Eye (tissue), 1 donor: ENCODE data around the gene CSNK1E.

ENCODE experiments used
- DNase-seq: peaks from one replicate; pipeline ENCODE4 v3.0.0-alpha.2; 2015

The CSNK1E gene

GRCh38 chr22:38327396-38327795 lies 10.2 kb upstream of the CSNK1E start:
- DNase-seq, result no peak

DNA sequence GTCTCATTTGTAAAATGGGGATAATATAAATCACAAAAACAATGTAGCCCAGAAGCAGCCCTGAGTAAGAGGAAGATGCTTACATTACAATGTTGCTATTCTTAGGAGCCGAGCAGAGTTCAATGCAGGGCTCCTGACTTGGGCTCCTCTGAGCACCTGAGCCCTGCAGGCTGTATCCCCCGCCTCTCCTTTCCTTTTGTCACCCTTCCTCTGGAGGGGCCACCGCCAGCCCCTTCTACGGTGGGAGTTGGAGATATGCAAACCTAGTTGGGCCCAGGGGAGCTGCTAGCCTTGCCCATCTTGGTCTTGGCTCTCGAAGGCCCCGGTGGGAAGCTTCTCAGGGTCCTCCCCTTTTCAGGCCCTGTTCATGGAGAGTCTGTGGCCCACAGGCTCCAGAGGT lies 8.4 kb upstream of the CSNK1E start:
- DNase-seq, result no peak

- no peak for DNase-seq
Observed at GRCh38 chr22:38320605-38321402, 3.6 kb upstream of the CSNK1E start.

GRCh38 chr22:38318792-38319773 lies 1.9 kb upstream of the CSNK1E start:
- no peak for DNase-seq

- DNase-seq, result peak; percentile 58
Observed at GRCh38 chr22:38317995-38318715, 922 bp upstream of the CSNK1E start.

DNA sequence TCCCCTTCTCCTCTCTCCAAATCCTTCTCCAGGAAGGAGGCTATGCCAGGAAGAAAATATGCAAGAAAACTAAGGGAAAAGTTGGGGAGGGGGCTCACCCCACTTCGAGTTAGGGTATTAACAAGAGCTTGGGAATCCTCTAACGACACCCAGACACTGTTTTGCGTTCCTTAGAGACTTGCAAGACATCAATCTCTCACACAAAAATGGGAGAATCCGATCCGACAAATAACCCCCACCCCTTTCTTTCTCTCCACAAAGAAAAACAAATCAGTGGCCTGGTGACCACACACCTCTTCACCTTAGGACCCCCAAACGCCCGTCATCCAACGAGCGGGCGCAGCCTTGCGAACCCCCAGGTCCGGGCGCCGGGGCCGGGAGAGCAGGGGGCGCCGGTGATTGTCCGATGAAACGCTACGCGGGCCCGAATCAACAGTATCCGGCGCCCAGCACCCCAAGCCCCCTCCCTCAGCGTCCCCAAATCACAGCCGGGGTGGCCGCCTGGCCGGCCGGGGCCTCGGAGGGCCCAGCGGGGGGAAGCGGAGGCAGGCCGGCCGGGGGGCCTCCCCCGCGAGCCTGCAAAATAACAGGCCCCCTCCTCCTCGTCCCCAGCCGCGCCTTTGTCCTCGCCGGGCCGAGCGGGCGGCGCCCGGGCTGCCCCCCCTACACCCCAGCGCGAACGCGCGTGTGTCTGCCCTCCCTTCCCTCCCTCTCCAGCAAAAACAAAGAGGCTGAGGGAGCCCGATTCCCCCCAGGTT lies 690 bp downstream of the CSNK1E start:
- peak; percentile 89 for DNase-seq

DNA sequence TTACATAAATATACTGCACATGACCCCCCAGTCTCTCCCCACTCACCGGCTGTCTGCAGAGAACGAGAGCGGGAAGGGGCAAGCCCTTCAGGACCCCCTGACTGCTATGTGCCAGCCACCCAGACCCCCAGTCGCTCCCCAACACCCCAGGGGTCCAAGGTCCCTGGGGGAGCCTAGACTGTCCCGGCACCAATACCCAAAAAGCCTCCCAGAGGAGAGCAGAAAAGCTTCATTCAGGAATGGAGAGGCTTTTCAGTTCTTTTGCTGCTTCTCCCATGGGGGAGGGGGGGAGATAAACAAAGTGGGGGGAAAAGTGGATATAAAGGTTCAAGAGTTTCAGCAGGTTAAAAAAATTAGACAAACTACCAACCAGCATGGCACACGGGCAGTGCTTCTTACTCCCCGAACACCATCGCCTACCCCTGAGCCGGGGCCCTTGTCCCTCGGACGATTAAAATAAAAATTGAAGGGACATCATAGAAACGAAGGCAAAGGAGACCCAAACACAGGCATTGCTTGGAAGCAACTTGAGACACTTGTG lies 1.3 kb downstream of the CSNK1E start:
- no peak for DNase-seq

DNA sequence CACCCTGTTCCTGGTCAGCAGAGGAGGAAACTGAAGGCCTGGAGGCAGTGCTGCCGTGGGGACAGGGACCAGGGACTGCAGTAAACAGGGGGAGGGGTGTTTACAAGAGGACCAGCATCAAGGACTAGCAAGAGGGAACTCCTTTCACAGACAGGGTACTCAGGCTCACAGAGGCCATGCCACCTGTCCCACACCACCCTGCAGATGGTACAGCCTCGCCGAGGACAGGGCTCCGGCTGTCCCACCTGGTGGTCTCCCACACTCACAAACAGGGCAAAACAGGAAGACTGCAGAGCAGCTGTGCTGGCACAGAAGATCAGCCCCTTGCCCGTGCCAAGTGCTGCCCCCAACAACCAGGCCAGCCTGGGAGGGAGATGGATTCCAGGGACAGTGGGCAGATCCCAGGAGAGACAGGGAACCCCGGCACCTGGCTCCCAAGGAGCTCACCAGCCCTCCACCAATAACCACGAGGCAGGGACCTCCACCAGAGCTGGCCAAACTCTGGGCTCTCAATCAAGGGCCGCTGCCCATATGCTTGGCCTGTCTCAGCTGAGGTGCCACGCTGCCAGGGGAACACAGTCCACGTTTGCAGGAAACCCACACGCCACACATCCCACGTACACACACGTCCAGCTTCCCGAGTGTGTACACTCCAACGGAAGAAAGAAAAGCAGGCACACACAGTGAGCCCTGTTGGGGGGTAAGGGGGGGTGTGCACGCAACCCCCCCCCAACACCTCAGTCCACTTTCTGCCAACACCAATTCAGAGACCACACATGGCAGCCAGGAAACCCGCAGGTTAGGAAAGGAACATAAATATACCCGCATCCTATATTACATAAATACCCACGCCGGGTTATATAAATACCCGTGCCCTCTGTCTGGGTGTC lies 2.1 kb downstream of the CSNK1E start:
- DNase-seq, result peak; percentile 62

DNA sequence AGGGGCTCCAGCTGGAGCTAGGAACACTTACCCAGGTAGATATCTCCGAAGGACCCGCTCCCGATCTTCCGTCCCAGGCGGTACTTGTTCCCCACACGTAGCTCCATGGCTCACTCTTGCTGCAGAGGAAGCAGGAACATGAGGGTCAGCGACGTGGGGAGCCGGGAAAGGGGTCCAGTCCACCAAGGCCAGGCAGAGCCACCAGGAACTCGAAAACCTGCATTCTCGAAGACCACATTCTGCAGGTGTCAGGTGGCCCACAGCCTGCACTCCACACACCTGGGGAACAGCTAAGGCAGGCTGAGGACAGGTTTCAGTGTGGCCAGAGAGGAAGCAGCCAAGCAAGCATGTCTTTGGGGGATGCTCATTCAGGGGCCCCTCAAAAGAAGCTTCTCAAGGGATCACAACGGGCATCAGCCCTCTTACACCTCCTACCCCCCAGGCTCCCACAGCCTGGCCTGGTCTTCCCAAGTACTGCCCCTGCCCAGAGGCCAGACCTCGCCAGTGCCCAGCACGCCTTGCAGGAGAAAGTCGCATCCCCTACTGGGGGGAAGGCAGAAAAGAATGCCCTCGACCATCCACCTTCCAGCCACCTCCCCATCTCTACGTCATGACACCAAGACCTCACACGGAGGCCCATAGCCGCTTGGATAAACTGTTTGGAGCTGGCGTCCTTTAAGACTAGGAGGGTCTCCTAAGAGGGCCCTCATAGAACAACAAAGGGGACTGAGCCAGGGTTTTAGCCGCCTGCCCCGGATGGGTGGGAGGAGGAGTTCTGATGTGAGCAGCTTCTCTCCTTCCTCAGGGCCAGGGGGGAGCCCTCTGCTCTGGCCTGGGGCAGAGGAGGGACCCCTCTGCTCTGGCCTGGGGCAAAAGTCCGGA lies 2.9 kb downstream of the CSNK1E start:
- DNase-seq, result peak; percentile 69

GRCh38 chr22:38313384-38313955 lies 3.8 kb downstream of the CSNK1E start:
- DNase-seq, result peak; percentile 65

DNA sequence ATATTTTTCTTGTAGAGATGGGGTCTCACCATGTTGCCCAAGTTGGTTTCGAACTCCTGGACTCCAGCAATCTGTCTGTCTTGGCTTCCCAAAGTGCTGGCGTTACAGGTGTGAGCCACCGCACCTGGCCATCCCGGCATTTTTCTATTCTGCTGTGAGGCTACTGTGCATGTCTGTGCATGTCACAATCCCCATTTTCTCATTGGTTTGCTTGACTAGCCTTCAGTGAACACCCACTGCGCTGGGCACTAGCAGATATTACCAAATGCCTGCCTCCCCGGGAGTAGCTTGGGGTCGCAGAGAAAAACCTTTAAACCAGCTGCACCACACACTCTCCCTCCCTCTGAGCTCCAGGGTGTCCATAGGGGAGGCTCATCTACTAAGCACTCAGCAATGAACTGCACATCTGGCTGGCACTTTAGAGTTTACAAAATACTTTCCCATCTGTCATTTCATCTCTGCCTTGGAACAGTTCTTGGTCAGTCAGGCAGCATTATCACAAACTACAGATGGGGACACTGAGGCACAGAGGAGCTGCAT lies 4.9 kb downstream of the CSNK1E start:
- no peak for DNase-seq

GRCh38 chr22:38311323-38311620 lies 6.0 kb downstream of the CSNK1E start:
- no peak for DNase-seq

GRCh38 chr22:38310518-38311322 lies 6.5 kb downstream of the CSNK1E start:
- no peak for DNase-seq

GRCh38 chr22:38309614-38310517 lies 7.4 kb downstream of the CSNK1E start:
- DNase-seq, result no peak

DNA sequence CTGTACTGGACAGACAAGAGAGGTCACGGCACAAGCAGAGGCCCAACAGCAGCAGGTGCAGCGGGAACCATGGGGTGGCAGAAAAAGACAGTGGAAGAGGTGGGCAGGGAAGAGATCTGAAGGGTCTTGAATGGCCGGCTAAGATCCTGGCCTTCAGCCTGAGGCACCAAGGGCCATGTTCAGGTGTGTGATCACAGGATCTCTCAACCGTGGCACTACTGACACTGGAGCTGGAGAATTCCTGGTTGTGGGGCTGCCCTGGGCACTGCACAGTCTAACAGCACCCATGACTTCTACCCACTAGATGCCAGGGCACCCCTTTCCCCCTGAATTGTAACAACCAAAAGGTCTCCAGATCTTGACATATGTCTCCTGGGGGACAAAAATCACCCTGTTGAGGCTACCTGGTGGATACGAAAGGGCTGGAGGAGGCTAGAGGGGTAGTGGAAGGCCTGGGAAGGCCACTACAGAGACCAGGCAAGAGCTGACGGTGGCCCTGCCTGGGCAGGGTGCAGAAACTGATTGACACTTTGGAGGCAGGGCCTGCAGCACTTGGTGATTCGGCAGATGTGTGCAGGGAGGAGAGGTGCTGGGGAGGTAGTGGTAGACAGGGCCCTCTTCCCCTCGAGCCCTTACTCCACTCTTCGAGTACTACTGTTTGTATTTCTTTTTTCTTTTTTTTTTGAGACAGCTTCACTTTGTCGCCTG lies 8.3 kb downstream of the CSNK1E start:
- DNase-seq, result no peak
